ENCODE results near the gene LDLRAD4.

GRCh38 chr18:13270279-13270855, 51.8 kb downstream of the LDLRAD4 start:
- TF ChIP-seq EZH2 (IDR thresholded peaks at IDR 0.05) (no peak), POLR2AphosphoS5 (IDR thresholded peaks at IDR 0.05; ENCODE audit: borderline replicate concordance, low read depth, low read length) (no peak), FOXP2 (optimal IDR thresholded peaks at IDR 0.05; ENCODE audit: control extremely low read depth, extremely low read length, insufficient read depth) (no peak)

All from SK-N-MC (cell line).